ENCODE measurements around the gene TH.
A peak's percentile ranks its signal among the peaks of the same experiment; 100 is the strongest.

TH gene

GRCh38 chr11:2171591-2172003, at the start of gene TH:
Gene TH, minus strand, starts transcription at chr11:2171815. Its CDS starts 29 bp downstream, at chr11:2171786.
- DNase-seq = no peak

DNA sequence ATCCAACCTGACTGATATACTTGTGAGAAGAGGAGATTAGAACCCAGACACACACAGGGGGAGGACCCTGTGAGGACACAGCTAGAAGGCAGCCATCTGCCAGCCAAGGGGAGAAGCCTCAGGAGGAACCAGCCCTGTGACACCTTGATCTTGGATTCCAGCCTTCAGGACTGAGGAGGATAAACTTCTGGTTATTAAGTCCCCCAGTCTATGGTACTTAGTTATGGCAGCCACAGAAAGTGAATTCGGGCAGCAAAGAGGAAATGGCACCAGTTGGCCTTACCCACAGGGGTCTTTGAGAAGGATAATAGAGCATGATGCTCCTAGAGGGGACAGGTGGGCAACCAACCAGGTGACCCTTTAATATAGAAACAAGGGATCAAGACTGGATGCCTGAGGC, 49.4 kb upstream of the TH start:
- DNase-seq = no peak

DNA sequence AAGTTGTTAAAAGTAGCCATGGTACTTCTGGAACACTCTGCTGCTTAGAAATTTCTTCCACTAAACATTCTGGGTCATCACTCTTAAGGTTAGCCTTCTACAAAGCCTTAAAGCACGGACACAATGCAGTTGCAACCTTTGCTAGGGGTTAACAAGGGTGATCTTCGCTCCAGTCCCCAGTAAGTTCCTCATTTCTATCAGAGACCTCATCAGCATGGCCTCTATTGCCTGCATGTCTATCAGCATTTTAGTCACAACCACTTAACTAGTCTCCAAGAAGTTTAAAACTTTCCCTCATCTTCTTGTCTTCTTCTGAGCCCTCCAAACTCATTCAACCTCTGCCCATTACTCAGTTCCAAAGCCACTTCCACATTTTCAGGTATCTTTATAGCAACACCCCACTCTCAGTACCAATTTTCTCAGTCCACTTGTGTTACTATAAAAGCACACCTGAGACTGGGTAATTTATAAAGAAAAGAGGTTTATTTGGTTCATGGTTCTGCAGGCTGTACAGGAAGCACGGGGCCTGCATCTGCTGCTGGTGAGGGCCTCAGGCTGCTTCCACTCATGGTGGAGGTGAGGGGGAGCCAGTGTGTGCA, 48.7 kb upstream of the TH start:
- no peak for DNase-seq

- no peak for DNase-seq
These were observed 47.9 kb upstream of the TH start for GRCh38 chr11:2219318-2220017.

DNA sequence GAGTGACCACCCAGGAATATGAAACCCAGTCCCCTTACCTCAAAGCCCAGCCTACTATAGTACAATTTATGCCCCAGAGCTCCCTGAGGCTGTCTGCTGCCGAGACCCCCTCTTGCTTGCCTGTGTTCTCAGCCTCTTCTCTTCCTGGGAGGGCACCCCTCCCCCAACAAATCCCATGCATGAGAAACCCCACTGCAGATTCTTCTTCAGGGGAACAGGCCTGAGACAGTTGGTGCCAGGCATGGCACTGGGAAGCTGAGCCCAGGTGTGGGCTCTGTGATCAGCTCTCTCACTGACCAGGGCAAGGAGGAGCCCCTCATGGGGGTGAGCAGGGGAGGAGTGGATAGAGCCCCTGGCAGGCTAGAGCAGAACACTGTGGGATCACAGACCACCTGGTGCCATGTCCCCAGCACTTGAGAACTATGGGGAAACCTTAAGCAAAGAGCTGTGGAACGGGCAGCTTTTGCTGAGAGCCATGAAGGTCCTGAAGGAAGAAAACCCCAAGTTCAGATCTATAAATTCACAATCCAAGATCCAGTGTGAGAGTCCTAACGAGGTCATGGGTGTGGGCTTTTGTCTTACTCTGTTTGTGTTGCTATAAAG, 46.5 kb upstream of the TH start:
- no peak for DNase-seq

DNA sequence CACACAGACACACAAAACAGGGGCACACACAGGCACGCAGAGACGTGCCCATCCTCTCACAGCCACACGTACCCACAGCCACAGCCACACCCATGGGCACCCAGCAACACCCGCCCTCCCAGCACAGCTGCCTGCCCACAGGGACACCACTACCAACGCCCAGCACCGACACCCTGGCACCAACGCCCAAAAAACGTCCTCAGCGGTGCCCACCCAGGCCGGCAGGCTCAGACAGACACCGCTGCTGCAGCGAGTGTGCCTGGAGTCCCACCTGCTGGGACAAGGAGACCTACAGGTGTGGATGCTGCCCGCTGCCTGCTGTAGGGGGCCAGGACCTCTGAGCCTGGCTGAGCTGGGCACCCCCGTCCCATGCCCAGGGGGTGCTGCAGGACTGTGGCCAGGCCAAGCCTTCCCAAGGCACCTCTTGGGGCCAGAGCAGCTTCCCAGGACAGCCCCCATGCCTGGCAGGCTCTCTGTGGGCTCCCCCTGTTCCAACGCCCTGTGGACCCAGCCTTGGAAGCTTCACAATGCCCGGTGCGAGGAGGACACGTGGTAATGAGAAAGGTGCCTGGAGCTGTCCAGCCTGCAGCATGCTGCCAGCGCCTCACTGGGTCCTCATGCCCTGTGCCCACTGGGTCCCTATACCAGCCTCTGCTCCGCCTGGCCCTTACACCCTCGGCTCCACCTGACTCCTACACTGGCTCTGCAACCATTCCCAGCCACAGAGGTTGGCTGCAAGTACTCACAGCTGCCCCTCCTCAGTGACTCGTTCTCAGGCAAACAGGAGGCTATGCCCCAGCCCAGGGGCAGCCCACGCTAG, 45.8 kb upstream of the TH start:
- DNase-seq = peak; percentile 43

GRCh38 chr11:2216400-2217064, 44.9 kb upstream of the TH start:
- DNase-seq = no peak

- DNase-seq = no peak
These were observed 44.2 kb upstream of the TH start for GRCh38 chr11:2215561-2216399.

GRCh38 chr11:2215230-2215560, 43.6 kb upstream of the TH start:
- DNase-seq = no peak

DNA sequence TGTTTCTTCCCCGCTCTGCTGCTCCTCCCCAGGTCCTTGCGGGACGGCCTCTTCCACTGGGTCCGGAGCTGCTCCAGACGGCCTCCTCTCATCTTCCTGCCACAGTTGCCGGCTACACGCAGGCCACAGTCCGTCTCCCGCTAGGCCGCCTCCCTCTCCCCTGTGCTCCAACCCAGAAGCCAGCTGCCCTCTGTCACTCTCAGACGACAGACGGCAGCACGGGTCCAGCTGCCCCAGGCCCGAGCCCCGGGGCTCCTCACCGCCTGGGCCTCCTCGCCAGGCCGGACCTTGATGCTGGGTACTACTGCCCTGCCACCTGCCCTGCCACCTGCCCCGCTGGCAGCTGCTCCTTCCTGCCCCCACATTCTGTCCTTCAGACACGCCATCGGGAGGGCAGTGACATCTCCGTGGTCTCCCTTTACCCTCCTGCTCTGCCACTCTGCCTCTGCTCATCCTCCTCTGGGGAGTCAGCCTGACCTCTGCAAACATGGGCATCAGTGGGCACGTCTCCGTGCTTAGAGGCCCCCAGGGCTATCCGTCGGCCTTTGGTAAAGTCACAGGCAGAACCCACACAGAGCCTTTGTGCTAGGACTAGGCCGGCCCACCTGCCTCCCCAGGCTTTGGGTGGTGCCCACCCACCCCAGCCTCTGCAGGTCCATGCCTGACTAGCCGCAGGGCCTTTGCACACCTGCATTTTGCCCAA, 43.1 kb upstream of the TH start:
- no peak for DNase-seq

DNA sequence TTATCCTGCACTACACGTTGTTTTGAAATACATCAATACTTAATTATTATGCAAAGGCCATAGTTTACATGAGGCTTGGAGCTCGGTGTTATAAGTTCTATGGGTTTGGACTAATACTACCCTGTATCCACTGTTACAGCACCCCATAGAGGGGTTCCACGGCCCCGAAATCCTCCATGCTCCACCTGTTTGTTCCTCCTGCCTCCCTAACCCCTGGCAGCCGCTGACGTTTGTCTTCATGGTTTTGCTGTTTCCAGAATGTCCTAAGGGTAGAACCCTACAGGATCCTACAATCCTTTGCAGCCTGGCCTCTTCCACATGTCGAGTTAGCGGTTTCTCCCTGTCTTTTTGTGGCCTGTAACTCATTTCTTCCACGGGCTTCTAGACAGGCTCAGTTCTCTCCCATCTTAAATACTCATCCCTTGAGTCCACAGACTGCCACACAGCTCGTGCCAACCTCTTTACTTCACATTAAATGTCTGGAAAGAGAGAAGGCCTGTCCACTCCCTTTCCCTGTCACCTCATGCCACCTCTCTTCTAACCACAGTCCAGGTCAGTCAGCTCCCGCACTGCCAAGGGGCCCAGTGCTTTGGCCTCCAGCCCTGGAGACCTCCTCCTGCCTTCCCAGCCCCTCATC, 42.4 kb upstream of the TH start:
- DNase-seq = no peak

DNA sequence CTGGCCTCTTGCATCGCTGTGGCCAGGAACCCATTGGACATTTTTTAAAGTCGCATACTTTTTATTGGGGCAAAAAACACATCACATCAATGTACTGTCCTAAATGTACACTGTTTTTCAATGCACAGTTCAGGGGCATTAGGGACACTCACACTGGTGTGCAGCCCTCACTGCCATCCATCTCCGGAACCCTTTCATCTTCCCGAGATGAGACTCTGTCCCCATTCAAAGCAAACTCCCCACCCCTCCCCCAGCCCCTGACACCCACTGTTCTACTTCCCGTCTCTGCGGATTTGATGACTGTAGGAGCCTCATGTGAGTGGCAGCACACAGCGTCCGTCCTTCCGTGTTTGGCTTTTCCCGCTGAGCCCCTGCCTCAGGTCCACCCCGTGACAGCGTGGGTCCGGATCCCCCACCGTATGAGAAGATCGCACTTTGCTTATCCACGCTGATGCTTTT, 41.8 kb upstream of the TH start:
- peak; percentile 41 for DNase-seq

DNA sequence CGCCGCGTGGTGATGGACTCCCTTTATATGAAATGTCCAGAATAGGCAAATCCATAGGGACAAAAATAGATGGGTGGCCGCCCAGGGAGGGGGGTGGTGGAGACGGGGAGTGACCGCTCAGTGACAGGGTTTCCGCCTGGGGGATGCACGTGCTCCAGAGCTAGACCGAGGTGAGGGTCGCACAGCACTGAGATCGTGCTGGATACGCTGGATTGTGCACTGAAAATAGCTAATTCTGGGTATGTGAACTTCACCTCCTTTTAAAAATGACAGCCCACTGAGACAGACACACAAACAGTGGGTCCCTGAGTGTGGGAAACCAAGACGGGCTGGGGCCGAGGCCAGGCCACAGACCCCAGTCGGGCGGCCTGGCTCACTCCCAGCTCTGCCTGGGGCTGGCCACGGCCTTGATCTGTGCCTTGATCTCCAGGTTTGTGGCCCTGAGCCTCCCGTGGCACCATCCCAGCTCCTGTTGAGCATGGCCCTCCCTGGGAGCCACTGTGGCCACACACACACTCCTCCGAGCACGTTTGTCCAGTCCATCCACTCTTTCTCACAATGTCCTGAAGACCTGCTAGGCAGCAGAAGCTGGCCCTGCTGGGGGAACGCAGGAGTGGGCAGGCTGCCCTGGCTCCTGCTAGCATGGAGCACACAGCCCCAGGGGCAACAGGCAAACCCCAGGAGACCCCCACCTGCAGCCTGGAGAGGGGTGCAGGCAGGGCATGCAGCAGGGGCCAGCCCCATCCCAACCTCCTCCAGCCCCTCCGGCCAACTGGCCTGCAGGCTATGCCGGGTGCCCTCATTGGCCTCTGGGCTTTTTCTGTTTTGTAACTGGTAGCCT, 41.0 kb upstream of the TH start:
- no peak for DNase-seq

GRCh38 chr11:2211113-2211971, 39.7 kb upstream of the TH start:
- DNase-seq = no peak

DNA sequence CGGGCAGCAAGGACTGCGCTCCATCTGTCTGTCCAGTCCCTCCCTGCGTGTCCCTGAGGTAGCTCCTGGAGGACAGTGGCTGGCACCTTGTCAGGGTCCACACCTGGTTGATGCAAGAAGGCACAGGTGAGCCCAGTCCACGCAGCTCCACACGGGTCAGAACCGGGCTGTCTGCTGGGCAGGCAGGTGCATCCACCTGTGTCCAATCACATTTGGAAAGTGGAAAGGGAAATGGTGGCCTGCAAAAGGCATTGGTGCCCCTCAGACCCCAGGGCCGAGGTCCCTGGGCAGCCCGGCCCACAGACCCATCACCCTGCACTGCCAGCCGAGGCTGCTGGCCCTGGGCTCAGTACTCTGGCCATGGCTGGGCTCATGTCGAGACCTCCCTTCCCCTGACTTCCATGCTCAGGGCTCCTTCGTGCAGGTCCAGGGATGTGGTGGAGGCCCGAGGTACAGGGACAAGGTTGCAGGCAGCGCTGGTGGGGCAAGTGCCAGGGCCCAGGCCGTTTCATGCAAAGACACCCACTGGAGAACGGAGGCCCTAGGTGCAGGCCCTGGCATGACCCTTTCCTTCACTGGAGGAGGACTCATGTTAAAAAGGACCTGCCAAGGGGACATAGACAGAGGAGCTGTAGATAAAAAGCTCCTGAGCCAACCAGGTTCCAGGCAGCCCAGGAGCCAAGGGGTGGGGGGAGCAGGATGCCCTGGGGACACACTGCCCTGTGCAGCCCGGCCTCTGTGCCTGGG, 38.9 kb upstream of the TH start:
- no peak for DNase-seq

- DNase-seq = no peak
These were observed 38.3 kb upstream of the TH start for GRCh38 chr11:2209900-2210321.

DNA sequence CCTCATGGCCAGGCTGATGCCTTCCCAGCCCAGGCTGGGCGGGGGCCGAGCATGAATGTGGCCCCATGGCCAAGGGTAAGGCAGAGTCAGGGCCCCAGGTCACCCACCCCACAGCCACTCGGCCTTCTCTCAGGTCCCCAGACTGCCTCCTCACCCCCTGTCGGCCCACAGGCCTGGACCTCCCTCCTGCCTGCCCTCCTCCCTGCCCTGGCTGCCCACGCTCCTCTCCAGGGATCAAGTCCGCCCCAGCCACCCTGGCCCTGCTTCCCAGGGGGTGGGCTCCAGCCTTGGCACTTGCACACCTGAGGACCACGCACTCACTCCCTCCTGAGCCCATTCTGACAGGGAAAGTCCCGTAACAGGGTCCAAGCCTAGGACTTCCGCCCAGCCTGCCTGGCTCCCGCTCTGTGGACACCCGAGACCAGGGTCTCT, 37.8 kb upstream of the TH start:
- DNase-seq = no peak

Measured in CD4-positive, alpha-beta T cell treated with Interleukin-17A for 1 hour (primary cell).